Stimulated activated CD4-positive, alpha-beta T cell treated with anti-CD3 and anti-CD28 coated beads, Interleukin-12 subunit alpha, Interleukin-12 subunit beta, amount 100 ng/mL, for 4 hours (primary cell): ENCODE measurements around the gene C16orf74.

Experiments used
- DNase-seq: peaks from one replicate; pipeline ENCODE4 v3.0.0-alpha.2; 2020

The C16orf74 gene

GRCh38 chr16:85750827-85751697 lies at the start of gene C16orf74:
TSS of gene C16orf74 (minus strand) at chr16:85751096. CDS start at chr16:85735217, 15,879 bp downstream.
- no peak for DNase-seq

- peak; percentile 26 for DNase-seq
These were observed 49.4 kb upstream of the C16orf74 start for GRCh38 chr16:85800321-85800669.

GRCh38 chr16:85799497-85800320 lies 48.8 kb upstream of the C16orf74 start, which contains the start of the genes COX4I1 and EMC8:
TSS of gene COX4I1 (plus strand) at chr16:85799695. CDS start at chr16:85801206, 1,511 bp downstream.
TSS of gene EMC8 (minus strand) at chr16:85799544. CDS start at chr16:85799295, 249 bp downstream.
- DNase-seq = peak; percentile 91

- peak; percentile 22 for DNase-seq
These were observed 48.1 kb upstream of the C16orf74 start for GRCh38 chr16:85798901-85799496.

GRCh38 chr16:85798283-85798776 lies 47.4 kb upstream of the C16orf74 start:
- DNase-seq = no peak

GRCh38 chr16:85796599-85796998 lies 45.7 kb upstream of the C16orf74 start:
- no peak for DNase-seq

- DNase-seq = no peak
These were observed 45.3 kb upstream of the C16orf74 start for GRCh38 chr16:85796152-85796551.

GRCh38 chr16:85794696-85795095 lies 43.8 kb upstream of the C16orf74 start:
- no peak for DNase-seq

GRCh38 chr16:85793662-85794298 lies 42.9 kb upstream of the C16orf74 start:
- DNase-seq = no peak

GRCh38 chr16:85789773-85790172 lies 38.9 kb upstream of the C16orf74 start:
- DNase-seq = no peak

- no peak for DNase-seq
These were observed 37.9 kb upstream of the C16orf74 start for GRCh38 chr16:85788819-85789218.

- no peak for DNase-seq
These were observed 35.0 kb upstream of the C16orf74 start for GRCh38 chr16:85785927-85786326.

GRCh38 chr16:85784813-85785212 lies 33.9 kb upstream of the C16orf74 start:
- no peak for DNase-seq

- no peak for DNase-seq
These were observed 32.5 kb upstream of the C16orf74 start for GRCh38 chr16:85783441-85783840.

GRCh38 chr16:85782451-85782850 lies 31.6 kb upstream of the C16orf74 start:
- no peak for DNase-seq

GRCh38 chr16:85781695-85782370 lies 30.9 kb upstream of the C16orf74 start:
- no peak for DNase-seq

GRCh38 chr16:85781156-85781555 lies 30.3 kb upstream of the C16orf74 start:
- DNase-seq = no peak

GRCh38 chr16:85780281-85780680 lies 29.4 kb upstream of the C16orf74 start:
- no peak for DNase-seq

GRCh38 chr16:85778873-85779272 lies 28.0 kb upstream of the C16orf74 start:
- no peak for DNase-seq

GRCh38 chr16:85777583-85778310 lies 26.9 kb upstream of the C16orf74 start:
- DNase-seq = no peak

- DNase-seq = no peak
These were observed 23.9 kb upstream of the C16orf74 start for GRCh38 chr16:85774811-85775210.
